Activated T-cell treated with anti-CD3 and anti-CD28 coated beads, Interleukin-2, amount 50 U/mL, for 72 hours (primary cell): ENCODE data around the gene SLC6A5. TPM values are rescaled to one million over a fixed set of nuclear protein-coding genes. Genes with fewer than 3 reads are reported as not detected.

Experiments used
- ATAC-seq, 2 donors: fragments of 150-1000 bp; cut with Tn5 transposase; replicated peaks in 1 of 2; 2 replicates each; pipeline ENCODE4 v1.10.0; 2021; ENCODE audit warnings: moderate library complexity in 2 of 2, mild to moderate bottlenecking in 1 of 2
- DNase-seq, 2 donors: peaks; one replicate each; pipeline ENCODE4 v3.0.0; 2021 to 2022; ENCODE audit warnings: mixed read lengths in 1 of 2
- H3K27ac Mint-ChIP-seq: one replicate; pipeline ENCODE4 v1.8.0; 2022; ENCODE audit warnings: mild to moderate bottlenecking, moderate library complexity, mixed read lengths
- H3K27me3 Mint-ChIP-seq: one replicate; pipeline ENCODE4 v1.8.0; 2022; ENCODE audit warnings: low read depth, mixed read lengths
- H3K36me3 Mint-ChIP-seq, 2 donors: one replicate each; pipeline ENCODE4 v1.8.0; 2022; ENCODE audit warnings: mixed read lengths in 2 of 2, mild to moderate bottlenecking in 1 of 2; ENCODE audit not compliant: insufficient read depth in 2 of 2
- H3K4me1 Mint-ChIP-seq: one replicate; pipeline ENCODE4 v1.8.0; 2022; ENCODE audit warnings: low read depth, mixed read lengths
- H3K4me3 Mint-ChIP-seq, 2 donors: one replicate each; pipeline ENCODE4 v1.8.0; 2022; ENCODE audit warnings: mild to moderate bottlenecking in 2 of 2, mixed read lengths in 2 of 2, moderate library complexity in 2 of 2
- H3K9me3 Mint-ChIP-seq, 2 donors: one replicate each; pipeline ENCODE4 v1.8.0; 2022; ENCODE audit warnings: mixed read lengths in 2 of 2
- total RNA-seq, 2 donors: library from RNA; stranded (reverse); gene quantifications; one replicate each; pipeline ENCODE4 v1.2.3, GENCODE V29; 2022

SLC6A5 gene
- total RNA-seq, 2 donors from 2014 or later, result not detected

DNA sequence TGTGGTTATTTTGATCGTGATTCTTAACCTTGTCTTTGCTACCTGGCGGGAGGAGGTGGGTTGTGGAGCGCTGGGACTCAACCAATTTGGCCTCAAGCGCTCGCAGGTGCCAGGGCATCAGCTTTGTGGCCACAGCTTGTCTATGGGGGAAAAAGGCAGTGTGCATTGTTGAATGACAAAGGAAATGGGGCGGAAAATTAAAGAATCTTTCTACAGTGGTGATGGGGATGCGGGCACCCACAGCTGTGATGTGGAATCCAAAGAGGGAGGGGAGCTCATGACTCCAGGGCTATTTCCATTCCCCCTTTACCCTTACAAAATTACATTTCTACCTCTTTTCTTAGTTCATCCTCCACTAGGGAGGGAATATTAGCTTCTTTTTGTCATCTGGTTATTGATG lies 1.1 kb downstream of the SLC6A5 start:
- no peak overlapping the region for H3K4me3 Mint-ChIP-seq
- ATAC-seq (no peak), DNase-seq (no peak)
- peaks cover 19% of the 10 kb centered on the region for H3K4me1 Mint-ChIP-seq
- H3K27me3 Mint-ChIP-seq, result peaks cover 91% of the 10 kb centered on the region
- H3K9me3 Mint-ChIP-seq, result peaks cover 0 to 4% of the 10 kb centered on the region in 2 donors
- peaks cover 2 to 3% of the 10 kb centered on the region in 2 donors for H3K36me3 Mint-ChIP-seq
- no peak overlapping the region for H3K27ac Mint-ChIP-seq

DNA sequence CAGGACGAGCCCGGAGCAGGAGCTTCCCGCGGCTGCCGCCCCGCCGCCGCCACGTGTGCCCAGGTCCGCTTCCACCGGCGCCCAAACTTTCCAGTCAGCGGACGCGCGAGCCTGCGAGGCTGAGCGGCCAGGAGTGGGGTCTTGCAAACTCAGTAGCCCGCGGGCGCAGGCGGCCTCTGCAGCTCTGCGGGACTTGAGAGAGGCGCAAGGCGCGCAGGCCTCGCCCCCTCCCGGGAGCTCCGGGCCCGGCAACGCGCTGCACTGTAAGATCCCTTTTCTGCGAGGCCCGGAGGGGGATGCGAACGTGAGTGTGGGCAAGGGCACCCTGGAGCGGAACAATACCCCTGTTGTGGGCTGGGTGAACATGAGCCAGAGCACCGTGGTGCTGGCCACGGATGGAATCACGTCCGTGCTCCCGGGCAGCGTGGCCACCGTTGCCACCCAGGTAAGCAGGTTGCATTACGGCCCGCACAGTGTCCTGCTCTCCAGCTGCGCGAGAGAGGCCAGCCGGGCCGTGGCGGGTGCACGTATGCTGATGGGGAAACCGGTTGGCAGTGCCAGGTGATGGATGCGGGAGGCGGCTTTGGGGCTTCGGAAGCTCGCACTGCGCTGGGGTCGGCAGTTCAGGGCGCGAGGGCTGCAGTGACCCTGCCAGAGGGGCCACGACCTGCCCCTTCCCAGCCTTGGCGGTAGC lies 2.0 kb downstream of the SLC6A5 start:
- H3K9me3 Mint-ChIP-seq, result peaks cover 0 to 4% of the 10 kb centered on the region in 2 donors
- no peak overlapping the region for H3K27ac Mint-ChIP-seq
- ATAC-seq (no peak), DNase-seq (no peak)
- peaks cover 17% of the 10 kb centered on the region for H3K4me1 Mint-ChIP-seq
- peaks cover 91% of the 10 kb centered on the region for H3K27me3 Mint-ChIP-seq
- peaks cover 2 to 3% of the 10 kb centered on the region in 2 donors for H3K36me3 Mint-ChIP-seq
- H3K4me3 Mint-ChIP-seq, result no peak overlapping the region

DNA sequence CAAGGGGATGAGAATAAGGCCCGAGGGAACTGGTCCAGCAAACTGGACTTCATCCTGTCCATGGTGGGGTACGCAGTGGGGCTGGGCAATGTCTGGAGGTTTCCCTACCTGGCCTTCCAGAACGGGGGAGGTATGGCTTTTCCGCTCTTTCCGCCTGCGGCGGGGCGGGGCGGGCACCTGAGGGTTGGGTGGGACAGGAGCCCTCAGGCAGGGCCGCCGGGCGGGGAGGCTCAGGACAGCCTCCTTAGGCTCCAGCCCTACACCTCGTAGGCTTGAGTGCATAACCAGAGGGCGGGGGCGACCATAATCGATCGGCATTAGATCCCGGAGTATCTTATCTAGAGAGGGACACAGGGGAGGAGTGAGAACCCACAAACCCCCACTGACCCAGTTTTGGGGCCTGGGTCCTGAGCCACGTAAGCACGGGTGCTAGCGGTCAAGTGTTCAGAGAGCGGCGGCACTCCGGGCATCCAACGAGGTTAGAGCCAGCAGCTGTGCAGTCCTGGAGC lies 4.9 kb downstream of the SLC6A5 start:
- H3K4me3 Mint-ChIP-seq, result no peak overlapping the region
- peaks cover 2 to 3% of the 10 kb centered on the region in 2 donors for H3K36me3 Mint-ChIP-seq
- H3K27me3 Mint-ChIP-seq, result peaks cover 90% of the 10 kb centered on the region
- H3K27ac Mint-ChIP-seq, result no peak overlapping the region
- no peak for ATAC-seq
- DNase-seq, result no peak
- peaks cover 0 to 4% of the 10 kb centered on the region in 2 donors for H3K9me3 Mint-ChIP-seq
- no peaks in the 10 kb centered on the region for H3K4me1 Mint-ChIP-seq

GRCh38 chr11:20604864-20605601 lies 5.6 kb downstream of the SLC6A5 start:
- Mint-ChIP-seq H3K36me3 (peaks cover 2% of the 10 kb centered on the region in 2 donors), H3K27me3 (peaks cover 89% of the 10 kb centered on the region), H3K9me3 (peaks cover 0 to 1% of the 10 kb centered on the region in 2 donors), H3K4me1 (peaks cover 2% of the 10 kb centered on the region), H3K27ac (no peak overlapping the region), H3K4me3 (no peak overlapping the region)
- DNase-seq (no peak), ATAC-seq (no peak)

GRCh38 chr11:20605602-20606091 lies 6.2 kb downstream of the SLC6A5 start:
- peak overlapping the region in 1 of 2 donors; percentile 16 for H3K4me3 Mint-ChIP-seq
- H3K27ac Mint-ChIP-seq, result no peak overlapping the region
- H3K27me3 Mint-ChIP-seq, result peaks cover 89% of the 10 kb centered on the region
- H3K36me3 Mint-ChIP-seq, result no peaks in the 10 kb centered on the region
- DNase-seq, result no peak
- peaks cover 7% of the 10 kb centered on the region for H3K4me1 Mint-ChIP-seq
- no peaks in the 10 kb centered on the region for H3K9me3 Mint-ChIP-seq
- ATAC-seq, result no peak

GRCh38 chr11:20608934-20609333 lies 9.5 kb downstream of the SLC6A5 start:
- Mint-ChIP-seq H3K4me3 (no peak overlapping the region), H3K36me3 (no peaks in the 10 kb centered on the region), H3K9me3 (no peaks in the 10 kb centered on the region), H3K27ac (no peak overlapping the region), H3K4me1 (peaks cover 7% of the 10 kb centered on the region), H3K27me3 (peaks cover 85% of the 10 kb centered on the region)
- ATAC-seq (peak; percentile 37 to 64), DNase-seq (no peak)

DNA sequence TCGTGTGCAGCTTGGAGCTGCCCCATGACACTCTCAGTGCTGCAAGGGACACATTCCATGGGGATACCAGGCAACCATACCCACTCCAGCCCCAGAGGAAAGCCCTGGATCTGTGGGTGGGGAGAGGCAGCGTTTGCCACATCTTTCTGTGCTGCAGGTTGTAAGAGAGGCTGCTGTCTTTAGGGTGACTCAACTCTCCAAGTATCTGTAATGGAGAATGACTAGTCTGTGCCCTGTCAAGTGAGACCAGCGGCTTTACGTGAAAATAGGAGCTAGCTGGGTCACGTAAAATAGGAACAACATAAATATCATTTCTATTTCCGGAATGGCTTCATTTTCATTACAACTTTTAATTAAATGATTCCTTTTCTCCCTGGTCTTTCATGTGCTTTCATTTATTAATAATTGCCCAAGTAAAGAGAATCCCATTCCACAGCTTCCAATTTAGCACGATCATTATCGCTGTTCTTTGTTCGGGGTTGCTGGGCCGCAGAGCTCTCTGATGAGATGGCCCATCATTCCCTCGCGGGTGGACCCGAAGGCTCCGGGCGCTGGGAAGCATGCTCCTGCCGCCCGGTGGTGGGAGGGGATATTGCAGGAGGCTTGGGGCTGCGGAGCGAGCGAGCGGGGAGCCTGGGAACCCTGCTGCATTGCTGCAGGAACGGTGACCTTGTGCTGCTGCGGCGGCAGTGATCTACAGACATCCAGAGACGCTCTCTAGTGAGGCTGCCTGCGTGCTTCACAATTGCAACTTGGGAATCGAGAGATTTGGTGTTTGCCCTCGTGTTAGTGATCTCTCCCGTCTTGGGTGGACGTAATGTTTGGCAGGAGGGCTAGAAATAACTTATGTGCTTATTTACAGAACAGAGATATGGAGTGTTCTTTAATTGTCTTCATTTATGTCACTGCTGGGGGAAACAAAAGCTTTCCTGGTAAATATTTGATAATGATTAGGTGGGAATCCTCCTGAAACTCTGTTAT lies 10.6 kb downstream of the SLC6A5 start:
- Mint-ChIP-seq H3K27ac (peak overlapping the region; percentile 18), H3K36me3 (no peaks in the 10 kb centered on the region), H3K4me3 (peak overlapping the region; percentile 73 to 89)

GRCh38 chr11:20610825-20611224 lies 11.4 kb downstream of the SLC6A5 start:
- no peak overlapping the region for H3K27ac Mint-ChIP-seq
- no peak for DNase-seq
- H3K4me3 Mint-ChIP-seq, result no peak overlapping the region
- no peak for ATAC-seq
- peaks cover 84% of the 10 kb centered on the region for H3K27me3 Mint-ChIP-seq
- H3K4me1 Mint-ChIP-seq, result peaks cover 7% of the 10 kb centered on the region
- H3K36me3 Mint-ChIP-seq, result no peaks in the 10 kb centered on the region
- H3K9me3 Mint-ChIP-seq, result no peaks in the 10 kb centered on the region

More for the DNA sequence above, 10.6 kb downstream of the SLC6A5 start:
- Mint-ChIP-seq H3K9me3 (no peaks in the 10 kb centered on the region), H3K27me3 (peaks cover 86% of the 10 kb centered on the region), H3K4me1 (peaks cover 7% of the 10 kb centered on the region)
- ATAC-seq (peak; percentile 76 to 82), DNase-seq (peak; percentile 70 to 76)

DNA sequence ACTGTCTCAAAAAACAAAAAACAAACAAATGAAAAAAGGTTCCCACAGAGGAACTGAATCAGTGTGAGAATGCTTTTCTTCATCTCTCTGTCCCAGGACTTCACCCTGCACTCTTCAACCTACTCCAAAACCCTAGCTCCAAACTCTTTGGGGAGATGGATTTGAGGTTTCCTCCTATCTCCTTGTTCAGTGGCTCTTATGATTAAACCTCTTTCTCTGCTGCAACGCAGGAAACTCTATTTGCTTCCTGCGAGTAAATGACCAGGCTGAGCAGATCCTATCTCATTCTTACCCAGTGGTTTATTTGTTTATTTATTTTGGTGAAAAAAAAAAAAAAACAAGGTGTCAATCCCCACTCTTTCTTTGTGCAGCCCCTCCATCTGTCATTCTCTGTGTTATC lies 12.0 kb downstream of the SLC6A5 start:
- Mint-ChIP-seq H3K9me3 (no peaks in the 10 kb centered on the region), H3K36me3 (no peaks in the 10 kb centered on the region), H3K4me3 (no peak overlapping the region), H3K4me1 (peaks cover 7% of the 10 kb centered on the region), H3K27me3 (peaks cover 82% of the 10 kb centered on the region), H3K27ac (no peak overlapping the region)
- no peak for ATAC-seq
- no peak for DNase-seq

- Mint-ChIP-seq H3K36me3 (no peaks in the 10 kb centered on the region), H3K27me3 (peaks cover 77% of the 10 kb centered on the region), H3K4me1 (peaks cover 7% of the 10 kb centered on the region), H3K4me3 (no peak overlapping the region), H3K9me3 (no peaks in the 10 kb centered on the region), H3K27ac (no peak overlapping the region)
- DNase-seq (no peak), ATAC-seq (no peak)
Measured at GRCh38 chr11:20611892-20612291, 12.5 kb downstream of the SLC6A5 start.

- Mint-ChIP-seq H3K36me3 (no peaks in the 10 kb centered on the region), H3K9me3 (no peaks in the 10 kb centered on the region), H3K4me3 (no peak overlapping the region), H3K4me1 (peaks cover 7% of the 10 kb centered on the region), H3K27me3 (peaks cover 72% of the 10 kb centered on the region), H3K27ac (no peak overlapping the region)
- ATAC-seq, result no peak
- DNase-seq, result no peak
Measured at GRCh38 chr11:20612416-20612815, 13.0 kb downstream of the SLC6A5 start.

DNA sequence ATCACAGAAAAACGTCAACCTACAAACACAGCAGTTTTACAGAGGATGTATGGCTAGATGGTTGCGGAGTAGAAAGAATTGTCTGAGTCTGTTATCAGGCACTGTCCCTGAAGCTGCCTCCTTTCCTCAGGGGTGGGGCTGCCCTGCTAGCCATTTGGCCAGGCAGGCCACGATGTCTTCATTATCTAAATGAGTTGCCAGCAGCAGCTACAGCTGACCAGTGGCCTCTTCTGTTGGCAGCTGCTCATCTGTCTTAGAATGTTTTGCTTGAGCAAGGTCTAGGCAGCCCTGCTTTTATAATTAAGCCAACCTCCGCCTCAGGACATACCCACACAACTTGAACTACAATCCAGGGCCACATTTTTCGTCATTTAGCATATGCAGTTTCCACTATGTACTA lies 17.5 kb downstream of the SLC6A5 start:
- no peaks in the 10 kb centered on the region for H3K9me3 Mint-ChIP-seq
- ATAC-seq (no peak), DNase-seq (no peak)
- H3K4me1 Mint-ChIP-seq, result no peaks in the 10 kb centered on the region
- peaks cover 29% of the 10 kb centered on the region for H3K27me3 Mint-ChIP-seq
- H3K27ac Mint-ChIP-seq, result no peak overlapping the region
- no peaks in the 10 kb centered on the region for H3K36me3 Mint-ChIP-seq
- H3K4me3 Mint-ChIP-seq, result no peak overlapping the region
